HepG2 (cell line): ENCODE results near the gene CRIP1. TPM values are rescaled to one million over a fixed set of nuclear protein-coding genes. Genes with fewer than 3 reads are reported as not detected.
A peak's percentile ranks its signal among the peaks of the same experiment; 100 is the strongest.

Source experiments
- AGO2 ChIP-seq: fragments of 200-400 bp; formaldehyde crosslinking; optimal IDR thresholded peaks from 2 replicates; pipeline ENCODE3; 2017; ENCODE audit warnings: mild to moderate bottlenecking, low read depth, low read length, moderate library complexity
- BRD4 ChIP-seq: sonication (generic); formaldehyde crosslinking; IDR thresholded peaks from 2 replicates; pipeline ENCODE4 v1.4.0; 2020; ENCODE audit warnings: missing genetic modification reagents
- E2F1 ChIP-seq: sonication (generic); formaldehyde crosslinking; IDR thresholded peaks from 2 replicates; pipeline ENCODE4 v1.5.0; 2020; ENCODE audit warnings: missing genetic modification reagents
- FOXP1 ChIP-seq, 2 experiments: fragments of 450-650 bp in 1 of 2; IDR thresholded peaks; 2 replicates each; pipeline ENCODE4 v1.6.1; 2017 to 2018; ENCODE audit warnings: antibody characterized with exemption in 1 of 2
- HMG20B ChIP-seq: conservative IDR thresholded peaks from 2 replicates; pipeline ENCODE4 v1.6.1; 2016; ENCODE audit warnings: missing genetic modification reagents, missing compliant biosample characterization
- JARID2 ChIP-seq: sonication (generic); formaldehyde crosslinking; IDR thresholded peaks from 2 replicates; pipeline ENCODE4 v1.8.1; 2023; ENCODE audit warnings: missing genetic modification reagents, inconsistent platforms; ENCODE audit not compliant: insufficient replicate concordance
- MIER2 ChIP-seq: IDR thresholded peaks from 2 replicates; pipeline ENCODE4 v1.6.1; 2016; ENCODE audit warnings: missing biosample characterization, missing genetic modification reagents
- MXI1 ChIP-seq: IDR thresholded peaks from 3 replicates; pipeline ENCODE4 v1.6.1; 2012; ENCODE audit warnings: low read depth, low read length, inconsistent platforms, borderline replicate concordance
- NBN ChIP-seq: fragments of 450-650 bp; conservative IDR thresholded peaks from 2 replicates; pipeline ENCODE4 v1.6.1; 2017
- POLR2A ChIP-seq, 2 experiments: IDR thresholded peaks; 2 replicates each; pipeline ENCODE4 v1.6.1; 2011; ENCODE audit warnings: low read depth in 2 of 2, low read length in 2 of 2, mild to moderate bottlenecking in 1 of 2, moderate library complexity in 1 of 2; ENCODE audit not compliant: insufficient read depth in 1 of 2
- SAP130 ChIP-seq: IDR thresholded peaks from 2 replicates; pipeline ENCODE4 v1.6.1; 2016; ENCODE audit warnings: low read depth
- TEAD3 ChIP-seq: optimal IDR thresholded peaks from 2 replicates; pipeline ENCODE3; 2016; ENCODE audit warnings: borderline replicate concordance
- ZFP90 ChIP-seq: sonication (generic); formaldehyde crosslinking; IDR thresholded peaks from 2 replicates; pipeline ENCODE4 v1.8.0; 2022; ENCODE audit warnings: missing genetic modification reagents, mild to moderate bottlenecking, inconsistent platforms, borderline replicate concordance
- ZNF138 ChIP-seq: sonication (generic); formaldehyde crosslinking; IDR thresholded peaks from 2 replicates; pipeline ENCODE4 v1.5.0; 2020; ENCODE audit warnings: mild to moderate bottlenecking, low read depth, missing genetic modification reagents
- ZNF207 ChIP-seq: fragments of 450-650 bp; IDR thresholded peaks from 2 replicates; pipeline ENCODE4 v1.6.1; 2016; ENCODE audit warnings: antibody characterized with exemption, borderline replicate concordance
- ZNF280B ChIP-seq: sonication (generic); formaldehyde crosslinking; IDR thresholded peaks from 2 replicates; pipeline ENCODE4 v1.5.0; 2020; ENCODE audit warnings: missing genetic modification reagents, mild to moderate bottlenecking, borderline replicate concordance
- polyA plus RNA-seq, 8 experiments: library from polyadenylated mRNA; depleted of rRNA in 3 of 8; stranded (reverse) in 7 of 8; unstranded in 1 of 8; fragments of >200 nt; fragmentation: Illumina TruSeq in 4 of 8; extraction: Trizol in 4 of 8; gene quantifications; 2 replicates each; pipeline versions ENCODE4 v1.2.1 to v1.2.3, GENCODE V29; 2011 to 2016; ENCODE audit warnings: low read depth in 4 of 8, missing spikeins in 1 of 8, mixed read lengths in 1 of 8; ENCODE audit not compliant: insufficient read depth in 1 of 8
- total RNA-seq, 5 experiments: library from RNA; depleted of rRNA; stranded (reverse); fragments of >200 nt; fragmentation: Illumina TruSeq; extraction: Trizol; gene quantifications; 2 replicates each; pipeline ENCODE4 v1.2.3, GENCODE V29; 2016; ENCODE audit warnings: low read depth in 1 of 5
- TF ChIP-seq, protein P1 (sequence below): sonication (generic); formaldehyde crosslinking; IDR thresholded peaks from 2 replicates; pipeline ENCODE4 v1.5.1; 2020; ENCODE audit warnings: mild to moderate bottlenecking, moderate library complexity, missing genetic modification reagents
- TF ChIP-seq, protein P2 (sequence below): sonication (generic); formaldehyde crosslinking; IDR thresholded peaks from 2 replicates; pipeline ENCODE4 v1.9.0; 2022; ENCODE audit warnings: missing genetic modification reagents, mild to moderate bottlenecking, borderline replicate concordance

The CRIP1 gene
- total and polyA plus RNA-seq, 2 of the 13 experiments (the other 11 are each of a cell fraction or from before 2014, with no cell fraction given): 53.9 to 59.5 TPM

GRCh38 chr14:105448706-105449111 lies 38.0 kb upstream of the CRIP1 start (continued):
- TF ChIP-seq ZFP90 (CRISPR knock-in tag) (no peak), ZNF138 (CRISPR knock-in tag) (no peak), TEAD3 (no peak), NBN (no peak), SAP130 (peak; percentile 23; the same call in 1 of the 2 replicates), FOXP1 (IDR thresholded peaks at IDR 0.05) (no peak), FOXP1 (CRISPR knock-in tag; IDR thresholded peaks at IDR 0.05) (no peak), AGO2 (peak; percentile 49), ZNF207 (no peak), MIER2 (no peak), JARID2 (no peak), MXI1 (no peak), BRD4 (CRISPR knock-in tag) (no peak), ZNF280B (CRISPR knock-in tag) (no peak), POLR2A (IDR thresholded peaks at IDR 0.05; ENCODE audit: insufficient read depth in 1 of 2, low read depth in 2 of 2, low read length in 2 of 2) (no peak), HMG20B (CRISPR knock-in tag) (no peak), E2F1 (CRISPR knock-in tag) (no peak)
- TF ChIP-seq, protein P1, sequence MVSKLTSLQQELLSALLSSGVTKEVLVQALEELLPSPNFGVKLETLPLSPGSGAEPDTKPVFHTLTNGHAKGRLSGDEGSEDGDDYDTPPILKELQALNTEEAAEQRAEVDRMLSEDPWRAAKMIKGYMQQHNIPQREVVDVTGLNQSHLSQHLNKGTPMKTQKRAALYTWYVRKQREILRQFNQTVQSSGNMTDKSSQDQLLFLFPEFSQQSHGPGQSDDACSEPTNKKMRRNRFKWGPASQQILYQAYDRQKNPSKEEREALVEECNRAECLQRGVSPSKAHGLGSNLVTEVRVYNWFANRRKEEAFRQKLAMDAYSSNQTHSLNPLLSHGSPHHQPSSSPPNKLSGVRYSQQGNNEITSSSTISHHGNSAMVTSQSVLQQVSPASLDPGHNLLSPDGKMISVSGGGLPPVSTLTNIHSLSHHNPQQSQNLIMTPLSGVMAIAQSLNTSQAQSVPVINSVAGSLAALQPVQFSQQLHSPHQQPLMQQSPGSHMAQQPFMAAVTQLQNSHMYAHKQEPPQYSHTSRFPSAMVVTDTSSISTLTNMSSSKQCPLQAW: no peak
- TF ChIP-seq, protein P2, sequence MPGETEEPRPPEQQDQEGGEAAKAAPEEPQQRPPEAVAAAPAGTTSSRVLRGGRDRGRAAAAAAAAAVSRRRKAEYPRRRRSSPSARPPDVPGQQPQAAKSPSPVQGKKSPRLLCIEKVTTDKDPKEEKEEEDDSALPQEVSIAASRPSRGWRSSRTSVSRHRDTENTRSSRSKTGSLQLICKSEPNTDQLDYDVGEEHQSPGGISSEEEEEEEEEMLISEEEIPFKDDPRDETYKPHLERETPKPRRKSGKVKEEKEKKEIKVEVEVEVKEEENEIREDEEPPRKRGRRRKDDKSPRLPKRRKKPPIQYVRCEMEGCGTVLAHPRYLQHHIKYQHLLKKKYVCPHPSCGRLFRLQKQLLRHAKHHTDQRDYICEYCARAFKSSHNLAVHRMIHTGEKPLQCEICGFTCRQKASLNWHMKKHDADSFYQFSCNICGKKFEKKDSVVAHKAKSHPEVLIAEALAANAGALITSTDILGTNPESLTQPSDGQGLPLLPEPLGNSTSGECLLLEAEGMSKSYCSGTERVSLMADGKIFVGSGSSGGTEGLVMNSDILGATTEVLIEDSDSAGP: peak; percentile 43; the same call in 1 of the 2 replicates
